Stimulated activated CD4-positive, alpha-beta T cell treated with anti-CD3 and anti-CD28 coated beads, TNF-alpha, amount 100 ng/mL, for 1 hour (primary cell): Measurements from ENCODE around the gene IGSF23.
A peak's percentile ranks its signal among the peaks of the same experiment; 100 is the strongest.

Source experiments
- DNase-seq, 3 donors: peaks; one replicate each; pipeline ENCODE4 v3.0.0-alpha.2; 2020; ENCODE audit warnings: low read depth in 3 of 3, low spot score in 1 of 3

IGSF23 gene

DNA sequence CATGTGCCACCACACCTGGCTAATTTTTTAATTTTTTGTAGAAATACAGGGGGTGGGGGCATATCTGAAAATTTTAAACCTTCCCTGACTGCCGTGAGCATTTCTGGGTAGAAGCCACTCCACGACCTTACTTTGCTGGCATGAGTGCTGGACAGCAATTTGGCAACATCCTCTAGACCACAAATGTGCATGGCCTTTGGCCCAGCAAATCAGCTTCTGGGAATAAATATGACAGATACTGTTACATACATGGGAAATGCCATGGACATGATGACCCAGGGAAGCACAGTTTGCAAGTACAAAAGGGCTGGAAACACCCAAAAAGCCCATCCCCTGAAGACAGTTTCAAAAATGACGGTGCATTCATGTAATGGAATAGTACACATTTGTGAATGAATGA, 27.2 kb downstream of the IGSF23 start:
- no peak for DNase-seq

DNA sequence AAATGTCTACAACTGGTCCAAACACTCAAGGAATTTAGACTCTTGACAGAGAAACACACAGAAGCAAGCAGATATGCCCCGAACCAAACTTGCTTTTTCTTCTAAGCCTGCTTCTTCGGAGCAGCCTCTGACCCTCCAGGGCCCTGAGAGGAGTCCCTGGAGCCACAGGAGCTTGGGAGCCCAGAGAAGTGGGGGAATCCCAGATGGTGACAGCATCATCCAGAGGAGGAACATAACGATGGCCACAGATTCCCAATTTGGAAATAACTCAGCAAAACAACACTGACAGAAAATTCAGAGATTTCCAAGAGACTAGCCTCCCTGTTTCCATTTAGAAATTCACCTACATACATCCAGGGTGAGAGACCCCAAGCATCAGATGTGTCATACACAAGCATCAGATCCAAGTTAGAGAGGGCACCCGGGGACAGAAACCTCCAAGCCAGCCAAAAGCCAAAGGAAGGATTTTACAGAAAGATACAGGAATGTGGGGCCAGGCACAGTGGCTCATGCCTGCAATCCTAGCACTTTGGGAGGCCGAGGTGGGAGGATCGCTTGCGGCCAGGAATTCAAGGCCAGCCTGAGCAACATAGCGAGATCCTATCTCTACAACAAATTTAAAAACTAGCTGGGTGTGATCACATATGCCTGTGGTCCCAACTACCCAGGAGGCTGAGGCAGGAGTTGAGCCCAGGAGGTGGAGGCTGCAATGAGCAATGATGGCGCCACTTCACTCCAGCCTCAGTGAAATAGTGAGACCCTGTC, 28.3 kb downstream of the IGSF23 start:
- no peak for DNase-seq

DNA sequence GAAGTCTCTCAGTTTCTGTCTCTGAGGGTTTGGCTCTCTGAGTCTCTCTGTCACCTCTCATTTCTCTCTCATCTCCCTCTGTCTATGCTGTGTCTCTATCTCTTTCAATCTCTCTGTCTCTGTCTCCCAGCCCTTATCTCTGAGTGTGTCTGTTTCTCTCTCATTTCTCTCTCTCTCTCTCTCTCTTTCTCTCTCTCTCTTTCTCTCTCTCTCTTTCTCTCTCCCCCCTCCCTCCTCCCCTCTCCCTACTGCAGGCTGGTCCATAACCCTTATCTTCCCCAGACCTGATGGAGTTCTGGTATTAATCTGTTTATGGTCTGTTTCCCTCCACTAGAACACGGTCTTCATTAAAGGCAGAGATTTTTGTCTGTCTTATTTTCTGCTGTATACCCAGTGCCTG, 29.0 kb downstream of the IGSF23 start:
- DNase-seq: no peak

DNA sequence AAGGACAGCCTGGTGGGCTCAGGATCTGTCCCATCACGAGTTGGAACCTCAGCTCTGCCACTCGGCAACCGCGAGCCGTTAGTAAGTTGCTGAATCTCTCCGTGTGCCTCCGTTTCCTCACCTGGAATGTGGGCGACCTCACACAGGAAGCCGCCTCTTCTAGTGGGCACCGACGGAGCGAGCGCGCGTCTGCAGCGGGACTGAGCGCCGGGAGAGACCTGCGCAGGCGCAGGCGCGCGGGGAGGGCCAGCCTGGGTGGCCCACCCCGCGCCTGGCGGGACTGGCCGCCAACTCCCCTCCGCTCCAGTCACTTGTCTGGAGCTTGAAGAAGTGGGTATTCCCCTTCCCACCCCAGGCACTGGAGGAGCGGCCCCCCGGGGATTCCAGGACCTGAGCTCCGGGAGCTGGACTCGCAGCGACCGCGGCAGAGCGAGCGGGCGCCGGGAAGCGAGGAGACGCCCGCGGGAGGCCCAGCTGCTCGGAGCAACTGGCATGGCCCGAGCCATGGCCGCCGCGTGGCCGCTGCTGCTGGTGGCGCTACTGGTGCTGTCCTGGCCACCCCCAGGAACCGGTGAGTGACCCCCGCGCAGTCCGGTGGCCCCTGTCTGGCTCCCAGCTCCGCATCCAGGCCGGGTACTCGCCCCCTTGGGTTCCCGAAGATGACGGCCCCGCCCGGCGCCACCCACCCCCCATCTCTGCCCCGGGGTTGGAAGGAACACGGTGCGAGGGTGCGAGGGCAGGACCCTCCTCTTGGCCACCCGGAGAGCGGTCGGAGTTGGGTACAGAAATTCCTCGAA, 30.4 kb downstream of the IGSF23 start, which contains the start of gene PVR:
Gene PVR, plus strand, starts transcription at position 306 of the 797 bp plus-strand sequence. Its CDS starts 187 bp downstream, at position 493.
- DNase-seq: peak in 1 of 3 donors; percentile 25

DNA sequence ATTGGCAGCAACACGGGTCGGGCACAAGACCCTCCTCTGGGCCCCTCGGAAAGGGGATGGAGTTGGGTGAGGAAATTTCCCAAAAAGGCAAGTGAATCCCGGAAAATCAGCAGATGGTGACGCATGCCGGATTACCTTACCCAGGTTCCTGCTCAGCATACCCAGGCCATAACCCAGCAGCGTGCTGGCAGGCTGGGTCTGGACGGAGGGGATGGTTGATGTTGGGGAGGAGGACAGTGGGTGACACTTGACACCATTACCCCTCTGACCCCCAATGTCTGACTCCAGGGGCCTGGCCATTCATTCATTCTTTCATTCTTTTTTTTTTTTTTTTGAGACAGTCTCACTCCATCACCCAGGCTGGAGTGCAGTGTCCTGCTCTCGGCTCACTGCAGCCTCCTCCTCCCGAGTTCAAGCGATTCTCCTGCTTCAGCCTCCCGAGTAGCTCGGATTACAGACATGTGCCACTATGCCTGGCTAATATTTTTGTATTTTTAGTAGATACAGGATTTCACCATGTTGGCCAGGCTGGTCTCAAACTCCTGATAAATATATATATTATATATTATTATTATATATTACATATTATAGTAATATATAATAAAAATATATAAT, 31.1 kb downstream of the IGSF23 start:
- DNase-seq: no peak

DNA sequence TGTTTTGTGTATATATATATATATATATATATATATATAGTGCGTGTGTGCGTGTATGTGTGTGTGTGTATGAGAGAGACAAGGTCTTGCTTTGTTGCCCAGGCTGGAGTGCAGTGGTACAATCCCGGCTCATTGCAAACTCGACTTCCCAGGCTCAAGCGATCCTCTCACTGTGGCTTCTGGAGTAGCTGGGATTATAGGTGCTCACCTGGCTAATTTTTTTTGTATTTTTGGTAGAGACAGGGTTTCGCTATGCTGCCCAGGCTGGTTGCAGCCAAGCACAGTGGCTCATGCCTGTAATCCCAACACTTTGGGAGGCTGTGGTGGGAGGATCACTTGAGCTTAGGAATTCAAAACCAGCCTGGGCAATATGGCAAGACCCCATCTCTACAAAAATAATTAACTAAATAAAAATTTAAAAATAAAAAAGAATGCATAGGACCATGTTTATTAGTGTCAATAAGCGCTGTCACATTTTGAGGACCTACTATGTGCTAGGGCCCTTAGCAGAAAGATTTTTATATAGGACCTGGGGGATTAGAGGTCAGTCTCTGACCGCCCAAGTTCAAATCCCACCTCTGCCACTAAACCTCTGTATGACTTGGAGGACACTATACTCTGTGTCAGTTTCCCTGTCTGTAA, 32.2 kb downstream of the IGSF23 start:
- DNase-seq: no peak

DNA sequence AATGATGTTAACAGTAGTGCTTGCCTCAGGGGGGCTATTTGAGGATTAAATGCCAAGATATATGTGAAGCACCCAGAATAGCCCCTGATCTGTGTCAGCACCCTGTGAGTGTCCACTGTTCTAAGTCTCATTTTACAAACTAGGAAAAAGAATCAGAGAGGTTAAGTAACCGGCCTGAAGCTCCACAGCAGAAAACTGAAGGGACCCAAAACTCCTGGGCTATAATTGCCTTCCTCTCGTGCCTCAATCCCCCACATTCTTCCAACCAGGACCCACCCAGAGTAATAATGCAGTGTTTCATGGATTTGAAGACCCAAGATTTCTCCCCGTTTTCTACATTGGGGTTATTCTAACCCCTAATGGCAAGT, 32.7 kb downstream of the IGSF23 start:
- no peak for DNase-seq

DNA sequence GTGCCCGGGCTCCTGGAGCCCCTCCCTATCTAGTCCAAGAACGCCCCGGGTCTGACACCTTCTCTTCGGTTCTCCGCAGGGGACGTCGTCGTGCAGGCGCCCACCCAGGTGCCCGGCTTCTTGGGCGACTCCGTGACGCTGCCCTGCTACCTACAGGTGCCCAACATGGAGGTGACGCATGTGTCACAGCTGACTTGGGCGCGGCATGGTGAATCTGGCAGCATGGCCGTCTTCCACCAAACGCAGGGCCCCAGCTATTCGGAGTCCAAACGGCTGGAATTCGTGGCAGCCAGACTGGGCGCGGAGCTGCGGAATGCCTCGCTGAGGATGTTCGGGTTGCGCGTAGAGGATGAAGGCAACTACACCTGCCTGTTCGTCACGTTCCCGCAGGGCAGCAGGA, 33.8 kb downstream of the IGSF23 start:
- DNase-seq: no peak

DNA sequence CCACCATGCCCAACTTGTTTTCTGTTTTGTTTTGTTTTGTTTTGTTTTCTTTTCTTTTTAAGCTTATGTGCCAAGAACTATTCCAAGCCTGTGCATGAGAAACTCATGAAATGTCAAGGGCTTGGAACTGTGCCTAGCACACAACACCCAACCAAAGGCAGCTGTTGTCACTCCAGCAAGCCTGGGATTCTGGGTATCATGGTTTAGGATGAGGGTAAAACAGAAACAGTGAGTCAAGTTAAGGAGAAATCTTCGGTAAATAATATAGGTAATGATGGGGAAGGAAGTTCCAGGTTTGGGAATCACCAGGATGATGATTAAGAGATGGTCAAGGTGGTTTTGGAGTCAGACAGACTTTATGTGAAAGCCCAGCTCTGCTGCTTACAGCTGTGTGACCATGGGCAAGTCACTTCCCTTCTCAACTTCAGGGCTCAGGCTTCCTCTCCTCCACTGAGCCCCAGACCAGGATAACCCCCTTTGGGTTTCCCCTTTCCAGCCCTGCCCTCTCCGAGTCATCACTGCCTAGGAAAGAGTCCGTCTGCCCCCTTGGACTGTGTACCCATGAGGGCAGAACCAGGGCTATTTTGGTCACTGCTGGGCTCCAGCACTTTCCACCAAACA, 35.4 kb downstream of the IGSF23 start:
- DNase-seq: no peak

DNA sequence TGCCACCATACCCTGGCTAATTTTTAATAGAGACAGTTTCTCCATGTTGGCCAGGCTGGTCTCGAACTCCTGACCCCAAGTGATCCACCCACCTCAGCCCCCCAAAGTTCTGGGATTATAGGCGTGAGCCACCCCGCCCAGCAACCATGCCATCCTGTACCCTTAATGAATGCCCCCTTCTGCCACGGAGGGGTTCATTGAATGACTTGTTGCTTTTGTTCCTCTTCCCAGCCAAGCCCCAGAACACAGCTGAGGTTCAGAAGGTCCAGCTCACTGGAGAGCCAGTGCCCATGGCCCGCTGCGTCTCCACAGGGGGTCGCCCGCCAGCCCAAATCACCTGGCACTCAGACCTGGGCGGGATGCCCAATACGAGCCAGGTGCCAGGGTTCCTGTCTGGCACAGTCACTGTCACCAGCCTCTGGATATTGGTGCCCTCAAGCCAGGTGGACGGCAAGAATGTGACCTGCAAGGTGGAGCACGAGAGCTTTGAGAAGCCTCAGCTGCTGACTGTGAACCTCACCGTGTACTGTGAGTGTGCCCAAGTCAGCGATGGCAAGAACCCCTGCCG, 36.3 kb downstream of the IGSF23 start:
- DNase-seq: no peak

DNA sequence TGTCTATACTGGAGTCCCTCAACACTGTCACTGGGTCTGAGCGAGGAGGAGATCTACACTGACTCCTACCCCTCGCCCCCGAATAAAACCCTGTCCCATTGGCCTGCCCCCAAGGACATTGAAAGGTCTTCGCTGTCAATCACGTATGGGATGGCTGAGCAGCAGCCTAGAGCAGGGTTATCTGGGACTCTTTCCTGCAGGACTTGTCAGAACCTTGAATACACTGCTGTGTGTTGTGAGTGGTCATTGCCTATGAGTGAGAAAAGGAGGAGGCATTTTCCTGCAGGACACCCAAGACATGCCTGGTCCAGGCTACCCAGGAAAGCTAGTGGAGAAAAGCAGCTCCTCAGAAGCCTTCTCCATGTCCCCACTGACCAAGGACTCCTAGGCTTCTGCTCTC, 40.0 kb downstream of the IGSF23 start:
- no peak for DNase-seq

DNA sequence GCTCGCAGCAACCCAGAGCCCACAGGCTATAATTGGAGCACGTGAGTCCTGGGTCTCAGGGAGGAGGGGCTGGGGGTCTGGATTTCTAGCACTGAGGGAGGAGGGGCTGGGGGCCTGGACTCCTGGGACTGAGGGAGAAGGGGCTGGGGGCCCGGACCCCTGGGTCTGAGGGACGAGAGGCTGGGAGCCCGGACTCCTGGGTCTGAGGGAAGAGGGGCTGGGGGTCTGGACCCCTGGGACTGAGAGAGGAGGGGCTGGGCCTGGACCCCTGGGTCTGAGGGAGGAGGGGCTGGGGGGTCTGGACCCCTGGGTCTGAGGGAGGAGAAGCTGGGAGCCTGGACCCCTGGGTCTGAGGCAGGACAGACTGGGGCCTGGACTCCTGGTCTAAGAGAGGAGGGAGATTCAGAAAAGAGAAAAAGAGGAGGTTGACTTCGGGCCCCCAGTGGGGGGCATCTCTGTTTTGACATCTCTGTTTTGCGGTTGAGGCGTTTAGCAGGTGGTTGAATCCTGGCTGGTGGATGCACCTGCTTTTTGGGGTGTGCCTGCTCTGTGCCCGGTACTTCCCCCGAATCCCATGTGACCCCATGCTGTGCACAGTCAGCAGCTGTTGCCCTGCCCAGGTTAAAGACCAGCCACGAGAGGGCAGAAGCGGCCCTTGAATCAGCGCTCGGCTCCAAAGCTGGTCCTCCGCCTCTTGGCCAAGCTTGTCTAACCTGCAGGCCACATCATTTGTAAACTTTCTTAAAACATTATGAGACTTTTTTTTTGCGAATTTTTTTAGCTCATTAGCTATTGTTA, 40.8 kb downstream of the IGSF23 start:
- DNase-seq: peak; percentile 23 to 44 (median 35)

DNA sequence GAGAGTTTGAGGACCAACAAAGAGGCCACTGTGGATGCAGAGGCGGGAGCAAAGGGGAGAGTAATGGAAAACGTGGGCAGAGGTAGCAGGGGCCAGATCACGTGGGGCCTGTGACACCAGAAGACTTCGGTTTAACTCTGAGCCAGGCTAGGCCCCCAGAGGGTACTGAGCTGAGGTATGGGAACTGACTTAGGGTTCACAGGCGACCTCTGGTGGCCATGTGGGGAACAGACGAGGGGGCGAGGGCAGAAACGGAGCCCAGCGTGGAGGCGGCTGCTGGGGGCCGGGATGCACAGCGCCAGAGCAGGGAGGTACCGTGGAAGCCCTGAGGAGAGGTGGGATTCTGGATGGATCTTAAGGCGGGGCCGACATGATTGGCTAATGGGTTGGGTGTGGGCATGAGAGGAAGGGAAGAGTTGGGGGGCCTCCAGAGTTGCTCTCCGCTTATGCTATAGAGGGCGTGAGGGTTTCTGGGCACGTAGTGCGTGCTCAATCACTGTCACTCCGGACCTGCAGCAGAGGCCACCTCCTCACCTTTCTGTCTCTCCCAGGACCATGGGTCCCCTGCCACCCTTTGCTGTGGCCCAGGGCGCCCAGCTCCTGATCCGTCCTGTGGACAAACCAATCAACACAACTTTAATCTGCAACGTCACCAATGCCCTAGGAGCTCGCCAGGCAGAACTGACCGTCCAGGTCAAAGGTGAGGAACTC, 44.0 kb downstream of the IGSF23 start:
- DNase-seq: peak in 2 of 3 donors; percentile 30 to 61

DNA sequence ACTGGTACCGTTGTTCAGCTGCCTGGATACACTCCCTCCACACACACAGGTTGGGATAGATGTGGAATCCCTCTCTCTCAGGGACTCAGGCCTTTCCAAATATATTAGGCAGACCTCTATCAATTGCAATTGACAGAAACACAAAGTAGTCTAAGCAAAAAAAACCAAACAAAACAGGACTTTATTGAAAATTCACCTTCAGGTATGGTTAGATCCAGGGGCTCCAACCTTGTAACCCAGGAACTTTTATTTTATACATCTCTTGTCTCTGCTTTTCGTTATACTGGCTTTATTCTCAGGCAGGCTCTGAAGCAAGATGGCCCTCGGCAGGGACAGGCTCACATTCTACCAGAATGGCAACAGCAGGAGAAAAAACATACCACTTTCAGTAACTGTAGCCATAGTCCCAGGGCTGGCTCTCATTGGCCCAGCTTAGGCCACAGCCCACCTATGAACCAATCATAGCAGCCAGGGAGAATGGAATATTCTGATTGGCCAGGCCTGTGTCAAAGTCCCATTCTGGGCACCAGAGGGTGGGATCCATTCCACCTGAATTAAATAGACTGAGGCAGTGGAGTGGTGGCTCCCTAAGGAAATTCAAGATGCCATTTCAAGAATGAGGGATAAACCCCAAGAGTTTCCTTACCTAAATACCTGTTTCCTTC, 44.8 kb downstream of the IGSF23 start:
- DNase-seq: no peak

DNA sequence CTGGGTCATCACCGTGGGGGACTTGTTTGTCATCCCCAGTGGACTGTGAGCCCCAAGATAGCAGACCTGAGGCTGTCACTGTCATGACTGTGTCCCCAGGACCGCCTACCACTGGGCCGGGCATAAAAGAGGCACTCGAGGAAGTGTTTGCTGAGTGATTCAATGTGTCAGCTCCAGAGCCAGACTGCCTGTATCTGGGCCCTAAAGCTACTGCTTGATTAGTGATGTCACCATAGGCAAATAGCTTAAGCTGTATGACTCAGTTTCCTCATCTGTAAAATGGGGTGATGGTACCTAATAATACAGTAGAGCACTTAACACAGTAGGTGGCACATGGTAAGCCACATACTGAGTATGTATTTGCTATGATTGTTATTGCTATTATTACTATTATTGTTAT, 46.7 kb downstream of the IGSF23 start:
- no peak for DNase-seq

DNA sequence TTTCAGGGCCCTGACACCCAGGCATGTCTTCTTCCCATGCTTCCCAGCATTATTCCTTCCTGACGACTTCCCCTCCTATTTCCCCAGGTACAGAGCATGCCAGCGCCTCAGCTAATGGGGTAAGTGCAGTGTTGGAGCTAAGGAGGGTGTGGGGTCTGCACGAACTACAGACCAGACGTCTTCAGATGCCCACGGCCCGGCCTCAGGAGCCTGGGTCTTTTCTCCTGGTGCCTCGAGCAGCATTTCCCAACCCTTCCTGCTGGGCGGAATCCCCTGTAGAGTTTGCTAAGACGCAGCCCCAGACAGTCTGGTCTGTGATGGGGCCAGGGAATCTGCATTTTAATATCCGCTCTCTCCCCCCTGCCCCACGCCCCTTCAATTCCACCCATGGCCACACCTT, 47.8 kb downstream of the IGSF23 start:
- DNase-seq: no peak

DNA sequence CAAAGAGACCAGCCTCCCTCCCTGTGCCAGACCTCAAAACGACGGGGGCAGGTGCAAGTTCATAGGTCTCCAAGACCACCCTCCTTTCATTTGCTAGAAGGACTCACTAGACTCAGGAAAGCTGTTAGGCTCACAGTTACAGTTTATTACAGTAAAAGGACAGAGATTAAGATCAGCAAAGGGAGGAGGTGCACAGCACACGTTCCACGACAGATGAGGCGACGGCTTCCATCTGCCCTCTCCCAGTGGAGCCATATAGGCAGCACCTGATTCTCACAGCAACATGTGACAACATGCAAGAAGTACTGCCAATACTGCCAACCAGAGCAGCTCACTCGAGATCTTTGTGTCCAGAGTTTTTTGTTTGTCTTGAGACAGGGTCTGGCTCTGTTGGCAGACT, 48.5 kb downstream of the IGSF23 start:
- DNase-seq: no peak

DNA sequence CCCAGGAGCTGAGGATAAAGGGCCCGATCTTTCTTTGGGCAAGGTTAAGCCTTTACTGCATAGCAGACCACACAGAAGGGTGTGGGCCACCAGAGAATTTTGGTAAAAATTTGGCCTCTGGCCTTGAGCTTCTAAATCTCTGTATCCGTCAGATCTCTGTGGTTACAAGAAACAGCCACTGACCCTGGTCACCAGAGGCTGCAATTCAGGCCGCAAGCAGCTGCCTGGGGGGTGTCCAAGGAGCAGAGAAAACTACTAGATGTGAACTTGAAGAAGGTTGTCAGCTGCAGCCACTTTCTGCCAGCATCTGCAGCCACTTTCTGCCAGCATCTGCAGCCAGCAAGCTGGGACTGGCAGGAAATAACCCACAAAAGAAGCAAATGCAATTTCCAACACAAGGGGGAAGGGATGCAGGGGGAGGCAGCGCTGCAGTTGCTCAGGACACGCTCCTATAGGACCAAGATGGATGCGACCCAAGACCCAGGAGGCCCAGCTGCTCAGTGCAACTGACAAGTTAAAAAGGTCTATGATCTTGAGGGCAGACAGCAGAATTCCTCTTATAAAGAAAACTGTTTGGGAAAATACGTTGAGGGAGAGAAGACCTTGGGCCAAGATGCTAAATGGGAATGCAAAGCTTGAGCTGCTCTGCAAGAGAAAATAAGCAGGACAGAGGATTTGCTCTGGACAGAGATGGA, 49.5 kb downstream of the IGSF23 start:
- no peak for DNase-seq
